NB4 (cell line): Measurements from ENCODE around the gene COL4A4.

Source experiments
- DNase-seq: peaks from one replicate; pipeline ENCODE4 v3.0.0; 2010; ENCODE audit warnings: low read depth
- H3K4me3 ChIP-seq: one replicate; pipeline ENCODE4 v1.5.1; 2011; ENCODE audit warnings: mild to moderate bottlenecking, low read depth, low read length, moderate library complexity
- CTCF ChIP-seq: IDR thresholded peaks from one replicate; pipeline ENCODE4 v1.5.1; 2012; ENCODE audit warnings: low read depth, low read length
- MAX ChIP-seq: IDR thresholded peaks from 2 replicates; pipeline ENCODE4 v1.6.1; 2011; ENCODE audit warnings: low read depth, low read length
- MYC ChIP-seq: IDR thresholded peaks from 2 replicates; pipeline ENCODE4 v1.6.1; 2011; ENCODE audit warnings: low read depth, low read length
- POLR2A ChIP-seq: IDR thresholded peaks from 2 replicates; pipeline ENCODE4 v1.6.1; 2011; ENCODE audit warnings: mild to moderate bottlenecking; ENCODE audit not compliant: insufficient read length; ENCODE audit errors: extremely low read depth

COL4A4 gene

GRCh38 chr2:227188292-227188691 is 24.3 kb upstream of the COL4A4 start:
- DNase-seq: peak; percentile 65
- no peak overlapping the region for H3K4me3 ChIP-seq
- TF ChIP-seq POLR2A (no peak), MAX (no peak), MYC (no peak), CTCF (no peak)

- DNase-seq: peak; percentile 55
- TF ChIP-seq MAX (no peak), CTCF (no peak), POLR2A (no peak), MYC (no peak)
- no peak overlapping the region for H3K4me3 ChIP-seq
Observed at GRCh38 chr2:227186751-227187150, 22.7 kb upstream of the COL4A4 start.

GRCh38 chr2:227185615-227186232 is 21.7 kb upstream of the COL4A4 start:
- TF ChIP-seq MYC (no peak), POLR2A (no peak), CTCF (no peak), MAX (no peak)
- no peak overlapping the region for H3K4me3 ChIP-seq
- DNase-seq: no peak

GRCh38 chr2:227183657-227184367 is 19.8 kb upstream of the COL4A4 start:
- DNase-seq: no peak
- no peak overlapping the region for H3K4me3 ChIP-seq
- TF ChIP-seq MYC (no peak), MAX (no peak)

- no peak overlapping the region for H3K4me3 ChIP-seq
- TF ChIP-seq MYC: no peak
- no peak for TF ChIP-seq CTCF
- no peak for TF ChIP-seq POLR2A
- no peak for TF ChIP-seq MAX
- no peak for DNase-seq
Observed at GRCh38 chr2:227182765-227183164, 18.8 kb upstream of the COL4A4 start.

GRCh38 chr2:227180770-227181169 is 16.8 kb upstream of the COL4A4 start:
- TF ChIP-seq MYC: no peak
- TF ChIP-seq POLR2A: no peak
- no peak for TF ChIP-seq MAX
- no peak for TF ChIP-seq CTCF
- DNase-seq: no peak
- H3K4me3 ChIP-seq: no peak overlapping the region
